ENCODE data around the gene POLE2. TPM values are rescaled to one million over a fixed set of nuclear protein-coding genes. Genes with fewer than 3 reads are reported as not detected.

The POLE2 gene
- total RNA-seq, 1 donor from 2014 or later = 4.1 TPM

GRCh38 chr14:49623941-49624839, 63.8 kb downstream of the POLE2 start:
- DNase-seq (ENCODE audit: extremely low spot score, unreplicated experiment) = no peak
- no peaks in the 10 kb centered on the region for H3K9me3 Mint-ChIP-seq (ENCODE audit: unreplicated experiment)
- H3K27ac Mint-ChIP-seq (ENCODE audit: unreplicated experiment) = no peak overlapping the region
- H3K36me3 Mint-ChIP-seq (ENCODE audit: unreplicated experiment) = peaks cover 14% of the 10 kb centered on the region
- no peak for TF ChIP-seq CTCF (IDR thresholded peaks at IDR 0.05)
- no peaks in the 10 kb centered on the region for H3K27me3 Mint-ChIP-seq (ENCODE audit: unreplicated experiment)
- peaks cover 50% of the 10 kb centered on the region for H3K4me1 Mint-ChIP-seq (ENCODE audit: unreplicated experiment)
- no peak overlapping the region for H3K4me3 Mint-ChIP-seq (ENCODE audit: unreplicated experiment)

GRCh38 chr14:49623387-49623786, 64.6 kb downstream of the POLE2 start:
- no peak overlapping the region for H3K27ac Mint-ChIP-seq (ENCODE audit: unreplicated experiment)
- H3K9me3 Mint-ChIP-seq (ENCODE audit: unreplicated experiment) = no peaks in the 10 kb centered on the region
- peaks cover 53% of the 10 kb centered on the region for H3K4me1 Mint-ChIP-seq (ENCODE audit: unreplicated experiment)
- no peaks in the 10 kb centered on the region for H3K27me3 Mint-ChIP-seq (ENCODE audit: unreplicated experiment)
- no peak for TF ChIP-seq CTCF (IDR thresholded peaks at IDR 0.05)
- H3K36me3 Mint-ChIP-seq (ENCODE audit: unreplicated experiment) = peaks cover 19% of the 10 kb centered on the region
- peak overlapping the region; percentile 98 for H3K4me3 Mint-ChIP-seq (ENCODE audit: unreplicated experiment)
- no peak for DNase-seq (ENCODE audit: extremely low spot score, unreplicated experiment)

GRCh38 chr14:49622022-49622607, 65.9 kb downstream of the POLE2 start:
- no peak for DNase-seq (ENCODE audit: extremely low spot score, unreplicated experiment)
- Mint-ChIP-seq H3K27ac (ENCODE audit: unreplicated experiment) (peak overlapping the region; percentile 98), H3K9me3 (ENCODE audit: unreplicated experiment) (no peaks in the 10 kb centered on the region), H3K4me3 (ENCODE audit: unreplicated experiment) (peak overlapping the region; percentile 98), H3K4me1 (ENCODE audit: unreplicated experiment) (peaks cover 51% of the 10 kb centered on the region), H3K36me3 (ENCODE audit: unreplicated experiment) (peaks cover 25% of the 10 kb centered on the region), H3K27me3 (ENCODE audit: unreplicated experiment) (no peaks in the 10 kb centered on the region)
- TF ChIP-seq CTCF (IDR thresholded peaks at IDR 0.05) = no peak

GRCh38 chr14:49621114-49621881, 66.7 kb downstream of the POLE2 start:
- Mint-ChIP-seq H3K36me3 (ENCODE audit: unreplicated experiment) (peaks cover 23% of the 10 kb centered on the region), H3K27ac (ENCODE audit: unreplicated experiment) (peak overlapping the region; percentile 98), H3K9me3 (ENCODE audit: unreplicated experiment) (no peaks in the 10 kb centered on the region), H3K4me3 (ENCODE audit: unreplicated experiment) (peak overlapping the region; percentile 98), H3K27me3 (ENCODE audit: unreplicated experiment) (no peaks in the 10 kb centered on the region), H3K4me1 (ENCODE audit: unreplicated experiment) (peaks cover 51% of the 10 kb centered on the region)
- peak; percentile 0 for TF ChIP-seq CTCF (IDR thresholded peaks at IDR 0.05)
- peak; percentile 73 for DNase-seq (ENCODE audit: extremely low spot score, unreplicated experiment)

Measured in osteocyte (in vitro differentiated cells).